Epithelial cell of prostate (primary cell): ENCODE data around the gene NEIL1.
A peak's percentile ranks its signal among the peaks of the same experiment; 100 is the strongest.
"Not testable (repeated sequence)": the region's sequence is repeated elsewhere in the genome, so short reads cannot be mapped to it uniquely, and the experiment has no call there.

Experiments
- DNase-seq: peaks from one replicate; pipeline ENCODE4 v3.0.0-alpha.2; 2011; ENCODE audit warnings: low read depth, low spot score
- H3K27ac ChIP-seq: fragments of 450-650 bp; 2 replicates; pipeline ENCODE4 v1.5.1; 2017; ENCODE audit warnings: mild to moderate bottlenecking

The NEIL1 gene, protein sequence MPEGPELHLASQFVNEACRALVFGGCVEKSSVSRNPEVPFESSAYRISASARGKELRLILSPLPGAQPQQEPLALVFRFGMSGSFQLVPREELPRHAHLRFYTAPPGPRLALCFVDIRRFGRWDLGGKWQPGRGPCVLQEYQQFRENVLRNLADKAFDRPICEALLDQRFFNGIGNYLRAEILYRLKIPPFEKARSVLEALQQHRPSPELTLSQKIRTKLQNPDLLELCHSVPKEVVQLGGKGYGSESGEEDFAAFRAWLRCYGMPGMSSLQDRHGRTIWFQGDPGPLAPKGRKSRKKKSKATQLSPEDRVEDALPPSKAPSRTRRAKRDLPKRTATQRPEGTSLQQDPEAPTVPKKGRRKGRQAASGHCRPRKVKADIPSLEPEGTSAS

GRCh38 chr15:75346796-75347221 is at the start of gene NEIL1:
NEIL1 (plus strand) TSS chr15:75347039; CDS start chr15:75348906, 1,867 bp downstream.
- no peak within 1 kb of the TSS for H3K27ac ChIP-seq

GRCh38 chr15:75298541-75299310 is 48.1 kb upstream of the NEIL1 start:
- H3K27ac ChIP-seq, DNase-seq: not testable (repeated sequence)

More at GRCh38 chr15:75346796-75347221, at the start of gene NEIL1:
- DNase-seq = no peak

DNA sequence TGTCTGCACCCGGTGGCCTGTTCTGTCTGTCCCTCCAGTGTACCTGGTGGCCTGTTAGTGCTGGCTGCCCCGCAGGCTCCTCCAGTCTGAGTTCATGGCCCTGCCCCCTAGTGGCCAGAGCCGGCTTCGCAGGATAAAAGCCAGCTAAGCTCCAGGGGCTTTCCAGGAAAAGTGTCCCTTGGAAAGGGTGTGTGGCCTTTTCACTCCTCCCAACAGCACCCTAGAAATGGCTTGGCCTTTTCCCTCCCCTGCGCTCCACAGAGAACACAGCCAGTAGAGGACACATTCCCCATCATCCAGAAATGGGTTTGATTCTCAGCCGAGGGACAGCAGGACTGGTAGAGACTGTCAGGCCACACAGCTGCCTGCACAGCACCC is 47.5 kb upstream of the NEIL1 start:
- not testable (repeated sequence) for DNase-seq, H3K27ac ChIP-seq

DNA sequence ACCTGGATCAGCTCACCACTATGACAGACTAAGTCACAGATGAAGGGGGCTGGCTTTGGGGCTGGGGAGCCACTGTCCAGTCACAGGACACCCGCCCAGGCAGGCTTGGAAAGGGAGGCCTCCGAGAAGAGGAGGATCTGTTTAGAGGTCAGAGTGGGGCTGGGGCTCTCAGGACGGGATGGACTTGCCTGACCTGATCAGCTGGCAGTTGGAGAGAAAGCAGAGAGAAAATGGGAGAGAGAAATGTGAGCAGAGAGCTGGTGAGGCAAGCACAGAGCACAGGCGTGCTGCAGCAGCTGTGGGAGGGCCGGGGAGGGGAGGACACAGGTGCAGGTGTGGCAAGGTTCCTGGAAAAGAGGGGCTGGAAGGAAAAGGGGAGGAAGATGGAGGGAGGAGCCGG is 46.8 kb upstream of the NEIL1 start:
- H3K27ac ChIP-seq = not testable (repeated sequence)

DNA sequence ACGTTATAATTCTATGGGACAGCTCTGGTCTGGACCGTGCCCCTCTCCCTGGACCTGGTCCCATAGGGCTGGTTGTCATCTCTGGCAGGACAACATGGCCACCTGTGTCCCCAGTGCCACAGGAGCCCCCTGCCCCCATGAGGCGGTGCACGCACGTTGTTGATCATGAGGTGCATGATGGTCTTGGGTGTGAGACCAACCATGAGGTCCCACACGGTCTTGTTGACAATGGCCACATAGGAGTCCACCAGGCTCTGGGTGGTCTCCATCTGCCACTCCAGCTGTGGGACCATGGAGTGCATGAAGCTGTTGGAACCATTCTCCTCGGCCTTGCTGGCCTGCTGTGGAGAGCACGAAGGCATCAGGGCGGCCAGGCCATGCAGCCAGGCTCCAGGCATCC is 44.5 kb upstream of the NEIL1 start:
- no peak for DNase-seq
- no peak overlapping the region for H3K27ac ChIP-seq

More for the DNA sequence above, 46.8 kb upstream of the NEIL1 start:
- not testable (repeated sequence) for DNase-seq

DNA sequence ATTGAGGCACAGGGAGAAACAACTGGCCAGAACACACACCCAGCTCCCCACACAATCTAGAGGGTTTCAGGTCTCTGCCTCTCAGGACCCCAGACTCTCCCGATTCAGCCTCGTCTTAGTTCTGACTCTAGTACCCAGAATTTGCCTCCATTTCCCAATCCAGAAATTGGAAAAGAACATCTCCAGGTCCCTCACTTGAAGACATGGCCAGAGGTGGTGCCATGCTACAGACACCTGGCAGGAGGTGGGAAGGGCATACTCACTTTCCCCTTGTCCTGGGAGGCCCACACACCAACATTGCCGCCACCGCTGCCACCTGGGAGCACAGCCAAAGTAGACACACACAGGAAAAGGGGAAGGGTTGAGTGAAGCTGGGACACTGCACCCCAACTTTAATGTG is 44.1 kb upstream of the NEIL1 start:
- not testable (repeated sequence) for DNase-seq, H3K27ac ChIP-seq

DNA sequence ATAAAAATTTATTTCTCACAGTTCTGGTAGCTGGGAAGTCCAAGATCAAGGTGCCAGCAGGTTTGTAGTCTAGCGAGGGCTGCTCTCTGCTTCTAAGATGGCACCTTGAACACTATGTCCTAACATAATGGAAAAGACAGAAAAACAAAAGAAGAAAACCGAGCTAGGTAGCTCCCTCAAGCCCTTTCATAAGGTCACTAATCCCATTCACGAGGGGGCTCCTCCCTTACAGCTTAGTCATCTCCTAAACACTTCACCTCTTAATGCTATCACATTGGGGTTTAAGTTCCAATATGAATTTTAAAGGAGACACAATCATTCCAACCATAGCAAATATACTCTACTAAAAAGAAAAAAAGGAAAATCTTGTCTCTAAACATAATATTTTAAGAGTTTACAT is 40.7 kb upstream of the NEIL1 start:
- H3K27ac ChIP-seq = no peak overlapping the region

DNA sequence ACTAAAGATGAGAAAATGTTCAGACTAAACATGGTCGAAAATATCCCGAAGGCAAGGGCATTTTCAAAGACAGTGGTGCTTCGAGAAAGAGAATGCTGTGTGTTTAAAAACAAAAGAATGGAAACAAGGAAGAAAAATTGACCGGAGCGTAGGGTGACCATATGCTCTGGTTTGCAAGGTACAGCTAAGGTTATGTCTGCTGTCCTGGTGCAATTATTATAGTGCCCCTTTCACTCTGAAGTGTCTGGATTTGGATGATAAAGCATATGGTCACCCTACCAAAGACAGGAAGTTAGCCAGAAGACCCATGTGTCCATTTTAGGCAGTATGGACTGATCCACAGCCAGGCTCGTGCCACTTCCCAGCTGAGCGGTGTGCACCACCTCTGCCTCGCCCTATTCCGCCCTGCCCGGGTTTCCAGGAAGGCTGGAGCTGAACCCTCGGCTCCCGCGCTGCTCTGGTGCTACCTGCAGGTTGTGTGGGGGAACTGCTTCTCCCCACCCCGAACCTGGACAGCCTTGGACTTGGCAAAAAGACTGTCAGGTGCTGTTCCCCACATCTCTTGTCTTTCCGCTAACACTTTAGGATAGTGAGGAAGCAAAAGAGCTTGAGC is 39.0 kb upstream of the NEIL1 start:
- DNase-seq = no peak
- no peak overlapping the region for H3K27ac ChIP-seq

More for the DNA sequence above, 40.7 kb upstream of the NEIL1 start:
- DNase-seq = no peak

- no peak overlapping the region for H3K27ac ChIP-seq
- no peak for DNase-seq
These were observed 37.1 kb upstream of the NEIL1 start for GRCh38 chr15:75309711-75310110.

DNA sequence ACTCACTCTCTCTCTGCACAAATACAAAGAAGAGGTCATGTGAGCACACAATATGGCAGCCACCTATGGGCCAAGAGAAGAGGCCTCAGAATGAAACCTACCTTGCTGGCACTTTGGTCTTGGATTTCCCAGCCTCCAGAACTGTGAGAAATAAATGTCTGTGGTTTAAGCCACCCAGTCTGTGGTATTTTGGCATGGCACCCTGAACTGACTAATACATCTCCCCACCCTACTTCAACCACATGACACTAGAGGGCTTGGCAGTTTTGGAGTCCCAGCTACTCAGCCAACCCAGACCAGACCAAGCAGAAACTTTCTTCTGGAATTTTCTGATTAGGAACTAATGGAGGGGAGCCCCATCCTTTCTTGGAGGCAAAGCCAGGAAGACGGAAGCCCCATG is 34.3 kb upstream of the NEIL1 start:
- DNase-seq = peak; percentile 41

GRCh38 chr15:75313116-75313845 is 33.6 kb upstream of the NEIL1 start:
- DNase-seq = no peak
- H3K27ac ChIP-seq = peak overlapping the region; percentile 69

More for the DNA sequence above, 34.3 kb upstream of the NEIL1 start:
- H3K27ac ChIP-seq = peak overlapping the region; percentile 69

- no peak for DNase-seq
- no peak overlapping the region for H3K27ac ChIP-seq
These were observed 32.1 kb upstream of the NEIL1 start for GRCh38 chr15:75314552-75315290.

- H3K27ac ChIP-seq, DNase-seq: not testable (repeated sequence)
These were observed 27.5 kb upstream of the NEIL1 start for GRCh38 chr15:75319231-75319897.

DNA sequence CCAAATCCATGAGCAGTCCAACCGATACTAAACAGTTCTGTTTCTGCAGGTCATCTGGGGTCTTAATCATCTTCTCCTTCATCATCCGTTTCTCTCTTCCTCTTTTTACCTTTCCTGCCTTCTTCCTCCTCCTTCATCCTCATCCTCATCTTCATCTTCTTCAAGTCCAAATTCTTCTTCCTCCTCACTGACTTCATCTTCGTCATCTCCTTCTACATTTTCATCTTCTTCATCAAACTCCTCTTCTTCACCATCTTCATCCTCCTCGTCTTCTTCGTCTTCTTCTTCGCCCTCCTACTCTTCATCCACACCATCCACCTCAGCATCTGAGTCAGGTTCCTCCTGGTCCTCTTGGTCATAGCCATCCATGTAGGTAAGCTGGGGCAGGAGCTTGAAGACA is 25.1 kb upstream of the NEIL1 start:
- DNase-seq = no peak
- H3K27ac ChIP-seq = no peak overlapping the region

GRCh38 chr15:75325922-75326321 is 20.9 kb upstream of the NEIL1 start:
- no peak for DNase-seq
- H3K27ac ChIP-seq = no peak overlapping the region

DNA sequence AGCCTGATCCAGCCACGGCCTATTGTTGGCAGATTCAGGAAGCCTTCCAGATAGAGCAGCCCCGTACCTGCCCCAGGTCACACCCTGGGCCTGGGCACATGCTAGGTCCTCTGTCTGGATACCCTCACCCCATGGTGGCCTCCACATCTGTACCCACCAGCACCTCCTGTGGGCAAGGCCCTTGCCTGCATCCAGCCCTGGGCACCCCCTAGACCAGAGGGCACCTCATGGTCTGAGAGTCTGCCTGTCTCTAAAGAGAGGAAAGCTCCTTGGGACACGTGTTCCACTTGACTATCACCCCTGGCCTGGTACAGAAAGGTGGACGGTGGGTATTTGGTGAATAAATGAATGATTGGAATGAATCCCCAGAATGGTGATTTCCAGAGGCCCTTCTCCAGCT is 19.8 kb upstream of the NEIL1 start:
- no peak overlapping the region for H3K27ac ChIP-seq

GRCh38 chr15:75327491-75327890 is 19.3 kb upstream of the NEIL1 start:
- no peak for DNase-seq
- H3K27ac ChIP-seq = no peak overlapping the region

More for the DNA sequence above, 19.8 kb upstream of the NEIL1 start:
- no peak for DNase-seq

GRCh38 chr15:75328493-75329314 is 18.1 kb upstream of the NEIL1 start:
- no peak for DNase-seq
- no peak overlapping the region for H3K27ac ChIP-seq
